IMR-90 (cell line): Measurements from ENCODE around the gene BRD8. TPM values are rescaled to one million over a fixed set of nuclear protein-coding genes. Genes with fewer than 3 reads are reported as not detected.

ENCODE experiments used
- ATAC-seq: fragments of 200-7000 bp; cut with Tn5 transposase; 2 replicates; pipeline ENCODE4 v1.9.1; 2020; ENCODE audit warnings: low read depth, mild to moderate bottlenecking, moderate library complexity
- BruUV-seq: library from RNA; stranded (reverse); fragments of 400-500 nt; replicated peaks from 2 replicates; lab custom pipeline; 2021; lab: Mats Ljungman, UMichigan
- CTCF ChIA-PET: fragments of 300-600 bp; formaldehyde crosslinking; extraction: SDS; loops from one replicate; lab custom pipeline; 2021; ENCODE audit warnings: antibody characterized with exemption; lab: Yijun Ruan, JAX
- POLR2A ChIA-PET: fragments of 300-600 bp; sonication (Branson Sonifier 250); formaldehyde crosslinking; loops from one replicate; lab custom pipeline; 2022; ENCODE audit warnings: antibody characterized with exemption; ENCODE audit not compliant: unreplicated experiment; lab: Charles Lee
- DNase-seq: peaks from one replicate; pipeline ENCODE4 v3.0.0; 2013
- H2AFZ ChIP-seq: replicated peaks from 2 replicates; pipeline ENCODE3; 2013; ENCODE audit warnings: low read length, mild to moderate bottlenecking; ENCODE audit not compliant: poor library complexity
- H2AK5ac ChIP-seq: 2 replicates; pipeline ENCODE4 v1.6.1; 2013; ENCODE audit warnings: low read depth, low read length, inconsistent platforms
- H2AK9ac ChIP-seq: replicated peaks from 2 replicates; pipeline ENCODE3; 2013; ENCODE audit warnings: mild to moderate bottlenecking, low read depth, low read length, moderate library complexity; ENCODE audit not compliant: poor library complexity
- H2BK120ac ChIP-seq: 2 replicates; pipeline ENCODE4 v1.6.1; 2013; ENCODE audit warnings: low read depth, low read length, inconsistent platforms
- H2BK15ac ChIP-seq: 3 replicates; pipeline ENCODE4 v1.6.1; 2013; ENCODE audit warnings: low read depth, low read length, inconsistent platforms
- H2BK20ac ChIP-seq: 2 replicates; pipeline ENCODE4 v1.6.1; 2013; ENCODE audit warnings: low read depth, mild to moderate bottlenecking, inconsistent platforms, low read length, moderate library complexity
- H2BK5ac ChIP-seq: 2 replicates; pipeline ENCODE4 v1.6.1; 2013; ENCODE audit warnings: mild to moderate bottlenecking, low read depth, low read length, inconsistent platforms; ENCODE audit not compliant: poor library complexity, severe bottlenecking
- H3K14ac ChIP-seq: replicated peaks from 2 replicates; pipeline ENCODE4 v1.6.1; 2013; ENCODE audit warnings: low read depth, low read length, inconsistent platforms
- H3K18ac ChIP-seq: 2 replicates; pipeline ENCODE4 v1.6.1; 2013; ENCODE audit warnings: low read depth, low read length, control low read depth
- H3K23ac ChIP-seq: 2 replicates; pipeline ENCODE4 v1.6.1; 2013; ENCODE audit warnings: low read depth, low read length, inconsistent platforms
- H3K27ac ChIP-seq: 2 replicates; pipeline ENCODE4 v1.5.1; 2013; ENCODE audit warnings: mild to moderate bottlenecking, control low read depth, low read length; ENCODE audit not compliant: insufficient read depth
- H3K27me3 ChIP-seq: 2 replicates; pipeline ENCODE4 v1.6.1; 2013; ENCODE audit warnings: low read length; ENCODE audit not compliant: control insufficient read depth, insufficient read depth
- H3K36me3 ChIP-seq: 2 replicates; pipeline ENCODE4 v1.6.1; 2013; ENCODE audit warnings: low read length, mixed read lengths; ENCODE audit not compliant: control insufficient read depth, insufficient read depth
- H3K4ac ChIP-seq: 2 replicates; pipeline ENCODE4 v1.6.1; 2013; ENCODE audit warnings: low read depth, low read length, inconsistent platforms
- H3K4me1 ChIP-seq: 2 replicates; pipeline ENCODE4 v1.6.1; 2013; ENCODE audit warnings: low read length, mixed read lengths; ENCODE audit not compliant: control insufficient read depth, insufficient read depth
- H3K4me2 ChIP-seq: 2 replicates; pipeline ENCODE4 v1.6.1; 2013; ENCODE audit warnings: low read depth, mild to moderate bottlenecking, control low read depth, low read length, moderate library complexity
- H3K4me3 ChIP-seq: 2 replicates; pipeline ENCODE4 v1.5.1; 2013; ENCODE audit warnings: low read depth, mild to moderate bottlenecking, control low read depth, low read length, moderate library complexity; ENCODE audit not compliant: insufficient read depth
- H3K56ac ChIP-seq: 2 replicates; pipeline ENCODE4 v1.6.1; 2013; ENCODE audit warnings: low read length, inconsistent platforms; ENCODE audit not compliant: insufficient read depth; ENCODE audit errors: extremely low read depth
- H3K79me1 ChIP-seq, 2 experiments: 2 replicates each; pipeline ENCODE4 v1.6.1; 2013; ENCODE audit warnings: low read length in 2 of 2, inconsistent platforms in 1 of 2, low read depth in 1 of 2
- H3K9ac ChIP-seq: 2 replicates; pipeline ENCODE4 v1.6.1; 2013; ENCODE audit warnings: low read depth, low read length, control low read depth
- H3K9me1 ChIP-seq: 2 replicates; pipeline ENCODE4 v1.6.1; 2013; ENCODE audit warnings: low read length, inconsistent platforms; ENCODE audit not compliant: insufficient read depth
- H3K9me3 ChIP-seq: 2 replicates; pipeline ENCODE4 v1.6.1; 2013; ENCODE audit warnings: low read length; ENCODE audit not compliant: control insufficient read depth, insufficient read depth
- H4K20me1 ChIP-seq: 2 replicates; pipeline ENCODE4 v1.6.1; 2013; ENCODE audit warnings: low read length, inconsistent platforms; ENCODE audit not compliant: insufficient read depth
- H4K5ac ChIP-seq: 2 replicates; pipeline ENCODE4 v1.6.1; 2013; ENCODE audit warnings: mild to moderate bottlenecking, low read depth, low read length, control low read depth
- H4K8ac ChIP-seq, 2 experiments: 2 replicates each; pipeline ENCODE4 v1.6.1; 2013; ENCODE audit warnings: low read depth in 2 of 2, low read length in 2 of 2, control low read depth in 1 of 2, inconsistent platforms in 1 of 2
- H4K91ac ChIP-seq: 2 replicates; pipeline ENCODE4 v1.6.1; 2013; ENCODE audit warnings: low read depth, low read length, inconsistent platforms; ENCODE audit not compliant: insufficient read depth
- BHLHE40 ChIP-seq: fragments of 150-350 bp; IDR thresholded peaks from 2 replicates; pipeline ENCODE4 v1.6.1; 2016; ENCODE audit warnings: mild to moderate bottlenecking, low read depth, low read length
- CEBPB ChIP-seq: IDR thresholded peaks from 2 replicates; pipeline ENCODE4 v1.6.1; 2012; ENCODE audit warnings: low read depth, low read length, improper control_type of control experiment
- CHD1 ChIP-seq: IDR thresholded peaks from 2 replicates; pipeline ENCODE4 v1.6.1; 2012; ENCODE audit warnings: low read depth, low read length, improper control_type of control experiment
- CTCF ChIP-seq: conservative IDR thresholded peaks from 2 replicates; pipeline ENCODE4 v1.5.1; 2012; ENCODE audit warnings: mild to moderate bottlenecking, low read depth, low read length, improper control_type of control experiment
- ELK1 ChIP-seq: fragments of 150-350 bp; IDR thresholded peaks from 2 replicates; pipeline ENCODE4 v1.6.1; 2016; ENCODE audit warnings: low read depth, mild to moderate bottlenecking, low read length, moderate library complexity, borderline replicate concordance
- FOS ChIP-seq: fragments of 150-350 bp; IDR thresholded peaks from 2 replicates; pipeline ENCODE4 v1.6.1; 2016; ENCODE audit warnings: low read depth, low read length
- MAFK ChIP-seq: IDR thresholded peaks from 2 replicates; pipeline ENCODE4 v1.6.1; 2012; ENCODE audit warnings: low read depth, low read length, improper control_type of control experiment
- MAZ ChIP-seq: IDR thresholded peaks from 2 replicates; pipeline ENCODE4 v1.6.1; 2012; ENCODE audit warnings: low read depth, mild to moderate bottlenecking, low read length, improper control_type of control experiment, moderate library complexity, borderline replicate concordance
- MXI1 ChIP-seq: IDR thresholded peaks from 2 replicates; pipeline ENCODE4 v1.6.1; 2012; ENCODE audit warnings: low read depth, mild to moderate bottlenecking, low read length, moderate library complexity, borderline replicate concordance
- NFE2L2 ChIP-seq: fragments of 150-350 bp; IDR thresholded peaks from 2 replicates; pipeline ENCODE4 v1.6.1; 2016; ENCODE audit warnings: low read depth, mild to moderate bottlenecking, low read length
- POLR2A ChIP-seq: IDR thresholded peaks from 2 replicates; pipeline ENCODE4 v1.6.1; 2012; ENCODE audit warnings: mild to moderate bottlenecking, low read depth, low read length
- RAD21 ChIP-seq: IDR thresholded peaks from 2 replicates; pipeline ENCODE4 v1.6.1; 2012; ENCODE audit warnings: low read length, improper control_type of control experiment
- RCOR1 ChIP-seq: IDR thresholded peaks from 2 replicates; pipeline ENCODE4 v1.6.1; 2012; ENCODE audit warnings: mild to moderate bottlenecking, low read length, improper control_type of control experiment; ENCODE audit not compliant: insufficient replicate concordance
- RFX5 ChIP-seq: IDR thresholded peaks from 2 replicates; pipeline ENCODE4 v1.8.0; 2012; ENCODE audit warnings: low read depth, mild to moderate bottlenecking, low read length, moderate library complexity
- SMC3 ChIP-seq: fragments of 150-350 bp; IDR thresholded peaks from 2 replicates; pipeline ENCODE4 v1.6.1; 2016; ENCODE audit warnings: low read depth, mild to moderate bottlenecking, antibody characterized with exemption, low read length, moderate library complexity
- WGBS, 2 experiments: methylation state at CpG; one replicate each; pipeline versions ENCODE4 v1.1.5 to v1.1.7; 2013; ENCODE audit warnings: missing lambda C conversion rate in 2 of 2; ENCODE audit not compliant: insufficient read length in 1 of 2; ENCODE audit errors: extremely low coverage in 2 of 2; 5-methylcytosine and 5-hydroxymethylcytosine counted together
- dilution Hi-C: fragments of 300-500 bp; cut with HindIII; formaldehyde crosslinking; loops from one replicate; pipeline ENCODE4 v1.14.3; 2018; ENCODE audit warnings: low sequenced_read_pairs; ENCODE audit not compliant: unreplicated experiment
- in situ Hi-C: fragments of 300-500 bp; cut with MboI; formaldehyde crosslinking; loops from 3 replicates; pipeline ENCODE4 v1.14.3; 2019; ENCODE audit warnings: low sequenced_read_pairs, inconsistent platforms, mixed read lengths
- intact Hi-C: fragments of 100-400 bp; cut with micrococcal nuclease; formaldehyde crosslinking; loops from 2 replicates; pipeline ENCODE4 v1.10.0; 2022
- polyA plus RNA-seq, 3 experiments: library from polyadenylated mRNA; depleted of rRNA; stranded (reverse); fragments of >200 nt; gene quantifications; 2 replicates each; pipeline ENCODE4 v1.2.3, GENCODE V29; 2012; ENCODE audit warnings: low replicate concordance in 1 of 3
- total RNA-seq: library from RNA; depleted of rRNA; stranded (reverse); fragments of >200 nt; gene quantifications from 2 replicates; pipeline ENCODE4 v1.2.3, GENCODE V29; 2012

BRD8 gene
- total and polyA plus RNA-seq, 2 of the 4 experiments (the other 2 are of a cell fraction) = 36.9 to 43.6 TPM

GRCh38 chr5:138177941-138178515 is 402 bp downstream of the BRD8 start:
- Histone ChIP-seq H4K91ac (peak overlapping the region; percentile 82), H2AFZ (peak overlapping the region; percentile 93), H4K5ac (peak overlapping the region; percentile 69), H3K27ac (peak overlapping the region; percentile 79), H4K20me1 (0 out of 2 replicates have a peak, but pooled peaks cover 4% of the 10 kb centered on the region), H2AK5ac (peak overlapping the region; percentile 22; the same call in 1 of the 2 replicates), H3K9ac (peak overlapping the region; percentile 92), H3K4ac (peak overlapping the region; percentile 99), H2BK5ac (peak overlapping the region; percentile 75), H3K79me1 (peaks cover 29 to 52% of the 10 kb centered on the region in 2 experiments), H3K23ac (peak overlapping the region; percentile 81; the same call in 1 of the 2 replicates), H3K9me3 (no peaks in the 10 kb centered on the region), H3K56ac (peak overlapping the region; percentile 87), H2BK20ac (no peak overlapping the region), H3K36me3 (peaks cover 12% of the 10 kb centered on the region), H3K4me1 (no peaks in the 10 kb centered on the region), H3K4me2 (peak overlapping the region; percentile 87), H4K8ac (peak overlapping the region; percentile 72 to 96; a peak in 3 of 4 replicates), H2AK9ac (peak overlapping the region; percentile 92), H3K27me3 (no peaks in the 10 kb centered on the region), H3K14ac (peak overlapping the region; percentile 95), H3K9me1 (no peaks in the 10 kb centered on the region; the same call in 1 of the 2 replicates), H3K18ac (peak overlapping the region; percentile 55), H2BK120ac (peak overlapping the region; percentile 24), H3K4me3 (peak overlapping the region; percentile 76), H2BK15ac (no peak overlapping the region)
- ChIA-PET CTCF (interaction anchor here (0.6 to 0.7 kb wide), 2 partner anchors 38 to 366 kb away, joined by 3 to 4 read pairs; no protein-coding TSS in a partner anchor), POLR2A (interaction anchor here (1.1 kb wide), 1 partner anchor 12 kb away, joined by 4 read pairs; no protein-coding TSS in a partner anchor)
- in situ Hi-C loops = no loop called here
- intact Hi-C loops = no loop called here
- dilution Hi-C loops = no loop called here
- no TSS peak for BruUV-seq
- 0% methylated on average over 6 of the region's 16 CpGs; no CpG with 5 or more reads in 1 of the 2 experiments for WGBS, 2 experiments
- DNase-seq = peak; percentile 18
- ATAC-seq = peak; percentile 44
- TF ChIP-seq RAD21 (no peak), CTCF (no peak), POLR2A (no peak), RCOR1 (no peak), BHLHE40 (no peak), MAZ (no peak), CEBPB (no peak), MAFK (no peak), FOS (no peak), SMC3 (no peak), MXI1 (no peak), NFE2L2 (no peak), CHD1 (no peak), ELK1 (no peak), RFX5 (no peak)
